ENCODE results near the gene UBR4. TPM values are rescaled to one million over a fixed set of nuclear protein-coding genes. Genes with fewer than 3 reads are reported as not detected.

The UBR4 gene
- total RNA-seq, 2 experiments from 2014 or later, result 121 to 126 TPM

- no TSS peak for BruUV-seq (replicated peaks)
- no peak for DNase-seq (ENCODE audit: low spot score)
- H3K9me2 ChIP-seq (ENCODE audit: insufficient read depth, low read length), result no peaks in the 10 kb centered on the region
- intact Hi-C loops (cut with micrococcal nuclease; ENCODE audit: unreplicated experiment), result no loop called here
- no peak overlapping the region for H2AFZ ChIP-seq (ENCODE audit: low read length)
- no peak for TF ChIP-seq EZH2phosphoT487 (IDR thresholded peaks at IDR 0.05; ENCODE audit: borderline replicate concordance, low read depth, low read length)
- no peak for TF ChIP-seq CTCF (conservative IDR thresholded peaks at IDR 0.05; ENCODE audit: low read length)
- H3K79me2 ChIP-seq (ENCODE audit: insufficient read depth, low read depth, low read length), result no peaks in the 10 kb centered on the region
- H3K36me3 ChIP-seq (ENCODE audit: insufficient read depth, low read length), result no peaks in the 10 kb centered on the region
- no peaks in the 10 kb centered on the region for H3K9me3 ChIP-seq (ENCODE audit: low read length)
- H3K4me1 ChIP-seq (ENCODE audit: insufficient read depth, low read length, poor library complexity, severe bottlenecking), result no peaks in the 10 kb centered on the region
- H4K20me1 ChIP-seq (ENCODE audit: insufficient read depth, low read length), result no peaks in the 10 kb centered on the region
- H3K4me3 ChIP-seq (ENCODE audit: low read depth, low read length, poor library complexity, severe bottlenecking), result no peak overlapping the region
- CTCF ChIA-PET (ENCODE audit: unreplicated experiment), result no interaction called here
- H3K4me2 ChIP-seq (ENCODE audit: low read length), result no peak overlapping the region
- POLR2A ChIA-PET, result no interaction called here
- no peak overlapping the region for H3K27ac ChIP-seq (ENCODE audit: low read depth, low read length, poor library complexity, severe bottlenecking)
Observed at GRCh38 chr1:19067182-19067911, 142.7 kb downstream of the UBR4 start.

- no TSS peak for BruUV-seq (replicated peaks)
- DNase-seq (ENCODE audit: low spot score), result no peak
- TF ChIP-seq CTCF (conservative IDR thresholded peaks at IDR 0.05; ENCODE audit: low read length) (no peak), EZH2phosphoT487 (IDR thresholded peaks at IDR 0.05; ENCODE audit: borderline replicate concordance, low read depth, low read length) (no peak)
- intact Hi-C loops (cut with micrococcal nuclease; ENCODE audit: unreplicated experiment), result no loop called here
- H3K79me2 ChIP-seq (ENCODE audit: insufficient read depth, low read depth, low read length), result no peaks in the 10 kb centered on the region
- H3K9me3 ChIP-seq (ENCODE audit: low read length), result no peaks in the 10 kb centered on the region
- H3K27ac ChIP-seq (ENCODE audit: low read depth, low read length, poor library complexity, severe bottlenecking), result no peak overlapping the region
- H3K36me3 ChIP-seq (ENCODE audit: insufficient read depth, low read length), result no peaks in the 10 kb centered on the region
- H3K4me2 ChIP-seq (ENCODE audit: low read length), result no peak overlapping the region
- ChIA-PET CTCF (ENCODE audit: unreplicated experiment) (no interaction called here), POLR2A (no interaction called here)
- H3K4me3 ChIP-seq (ENCODE audit: low read depth, low read length, poor library complexity, severe bottlenecking), result no peak overlapping the region
- no peaks in the 10 kb centered on the region for H3K9me2 ChIP-seq (ENCODE audit: insufficient read depth, low read length)
- H4K20me1 ChIP-seq (ENCODE audit: insufficient read depth, low read length), result no peaks in the 10 kb centered on the region
- no peak overlapping the region for H2AFZ ChIP-seq (ENCODE audit: low read length)
- no peaks in the 10 kb centered on the region for H3K4me1 ChIP-seq (ENCODE audit: insufficient read depth, low read length, poor library complexity, severe bottlenecking)
Observed at GRCh38 chr1:19066874-19067181, 143.2 kb downstream of the UBR4 start.

GRCh38 chr1:19066248-19066873, 143.7 kb downstream of the UBR4 start:
- H3K4me3 ChIP-seq (ENCODE audit: low read depth, low read length, poor library complexity, severe bottlenecking), result no peak overlapping the region
- intact Hi-C loops (cut with micrococcal nuclease; ENCODE audit: unreplicated experiment), result no loop called here
- no peaks in the 10 kb centered on the region for H3K9me3 ChIP-seq (ENCODE audit: low read length)
- no peak for DNase-seq (ENCODE audit: low spot score)
- H2AFZ ChIP-seq (ENCODE audit: low read length), result no peak overlapping the region
- H3K36me3 ChIP-seq (ENCODE audit: insufficient read depth, low read length), result no peaks in the 10 kb centered on the region
- H3K4me2 ChIP-seq (ENCODE audit: low read length), result no peak overlapping the region
- TF ChIP-seq CTCF (conservative IDR thresholded peaks at IDR 0.05; ENCODE audit: low read length), result no peak
- TF ChIP-seq EZH2phosphoT487 (IDR thresholded peaks at IDR 0.05; ENCODE audit: borderline replicate concordance, low read depth, low read length), result no peak
- H4K20me1 ChIP-seq (ENCODE audit: insufficient read depth, low read length), result no peaks in the 10 kb centered on the region
- BruUV-seq (replicated peaks), result no TSS peak
- no peak overlapping the region for H3K27ac ChIP-seq (ENCODE audit: low read depth, low read length, poor library complexity, severe bottlenecking)
- no peaks in the 10 kb centered on the region for H3K4me1 ChIP-seq (ENCODE audit: insufficient read depth, low read length, poor library complexity, severe bottlenecking)
- H3K9me2 ChIP-seq (ENCODE audit: insufficient read depth, low read length), result no peaks in the 10 kb centered on the region
- ChIA-PET CTCF (ENCODE audit: unreplicated experiment) (no interaction called here), POLR2A (no interaction called here)
- H3K79me2 ChIP-seq (ENCODE audit: insufficient read depth, low read depth, low read length), result no peaks in the 10 kb centered on the region

All from OCI-LY7 (cell line).